HG03457 (cell line): ENCODE data around the gene KDSR.

Experiments used
- ATAC-seq: cut with Tn5 transposase; IDR thresholded peaks from one replicate; pipeline ENCODE4 v1.9.1; 2021; ENCODE audit warnings: moderate number of reproducible peaks; ENCODE audit not compliant: unreplicated experiment

Gene KDSR

GRCh38 chr18:63322206-63322605 lies 44.8 kb downstream of the KDSR start:
- ATAC-seq: no peak

- ATAC-seq: no peak
Observed at GRCh38 chr18:63321291-63321690, 45.7 kb downstream of the KDSR start.

GRCh38 chr18:63320975-63321265 lies 46.1 kb downstream of the KDSR start:
- ATAC-seq: no peak

- peak; percentile 46 for ATAC-seq
Observed at GRCh38 chr18:63320123-63320974, 46.7 kb downstream of the KDSR start.

GRCh38 chr18:63319383-63320122 lies 47.5 kb downstream of the KDSR start, which contains the start of gene BCL2:
BCL2 (minus strand) TSS chr18:63319769.
- ATAC-seq: peak; percentile 8

- ATAC-seq: no peak
Observed at GRCh38 chr18:63318889-63319382, 48.1 kb downstream of the KDSR start.

- ATAC-seq: peak; percentile 39
Observed at GRCh38 chr18:63317982-63318888, 48.8 kb downstream of the KDSR start.

GRCh38 chr18:63317556-63317946 lies 49.5 kb downstream of the KDSR start:
- no peak for ATAC-seq

- ATAC-seq: no peak
Observed at GRCh38 chr18:63316612-63317555, 50.1 kb downstream of the KDSR start.

- ATAC-seq: no peak
Observed at GRCh38 chr18:63315876-63316275, 51.1 kb downstream of the KDSR start.

- no peak for ATAC-seq
Observed at GRCh38 chr18:63315131-63315662, 51.8 kb downstream of the KDSR start.

GRCh38 chr18:63314062-63314790 lies 52.8 kb downstream of the KDSR start:
- ATAC-seq: no peak

- ATAC-seq: no peak
Observed at GRCh38 chr18:63313396-63313917, 53.5 kb downstream of the KDSR start.

GRCh38 chr18:63312737-63313395 lies 54.1 kb downstream of the KDSR start:
- ATAC-seq: no peak

- no peak for ATAC-seq
Observed at GRCh38 chr18:63312019-63312409, 55.0 kb downstream of the KDSR start.

- peak; percentile 66 for ATAC-seq
Observed at GRCh38 chr18:63311118-63312018, 55.6 kb downstream of the KDSR start.

GRCh38 chr18:63309422-63309821 lies 57.6 kb downstream of the KDSR start:
- ATAC-seq: no peak
